ENCODE results near the gene FER. TPM values are rescaled to one million over a fixed set of nuclear protein-coding genes. Genes with fewer than 3 reads are reported as not detected.

FER gene
- total and polyA plus RNA-seq, 2 of the 13 experiments (the other 11 are each of a cell fraction or from before 2014, with no cell fraction given), result 7.9 to 29.0 TPM

DNA sequence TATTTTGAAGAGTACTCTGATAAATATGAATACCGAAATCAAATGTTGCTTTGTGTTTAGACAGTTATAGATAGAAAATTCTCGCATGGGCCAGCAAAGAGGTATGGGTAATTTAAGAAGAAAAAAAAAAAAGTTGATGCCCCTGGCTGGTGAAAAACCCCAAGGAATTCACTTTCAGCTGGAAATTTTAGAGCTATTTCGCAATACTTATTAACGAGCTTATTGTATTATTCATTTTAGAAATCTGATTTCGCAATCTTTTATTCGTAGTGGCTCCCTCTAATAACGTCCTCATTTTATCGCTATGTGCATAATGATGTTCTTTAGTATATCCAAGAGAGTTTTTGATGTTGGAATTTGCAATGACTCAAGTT is 18.5 kb upstream of the FER start:
- no peak overlapping the region for H2AFZ ChIP-seq (ENCODE audit: low read length)
- DNase-seq (ENCODE audit: low spot score), result no peak
- peaks cover 0 to 2% of the 10 kb centered on the region in 2 experiments; a peak in 2 of 5 replicates for H3K27me3 ChIP-seq (ENCODE audit: control insufficient read depth in 1 of 2, insufficient read depth in 2 of 2, low read length in 2 of 2)
- intact Hi-C loops (cut with micrococcal nuclease; ENCODE audit: unreplicated experiment), result loop anchor here (5.0 kb wide), 1 partner anchor 42 kb away; no protein-coding TSS in a partner anchor
- TF ChIP-seq RCOR2 (CRISPR knock-in tag; IDR thresholded peaks at IDR 0.05) (no peak), AGO1 (IDR thresholded peaks at IDR 0.05; ENCODE audit: low read depth, low read length, poor library complexity, severe bottlenecking) (no peak), SP2 (CRISPR knock-in tag; IDR thresholded peaks at IDR 0.05) (no peak), CEBPB (IDR thresholded peaks at IDR 0.05; ENCODE audit: borderline replicate concordance, low read depth, low read length) (peak; percentile 91)
- TF ChIP-seq, protein P1, sequence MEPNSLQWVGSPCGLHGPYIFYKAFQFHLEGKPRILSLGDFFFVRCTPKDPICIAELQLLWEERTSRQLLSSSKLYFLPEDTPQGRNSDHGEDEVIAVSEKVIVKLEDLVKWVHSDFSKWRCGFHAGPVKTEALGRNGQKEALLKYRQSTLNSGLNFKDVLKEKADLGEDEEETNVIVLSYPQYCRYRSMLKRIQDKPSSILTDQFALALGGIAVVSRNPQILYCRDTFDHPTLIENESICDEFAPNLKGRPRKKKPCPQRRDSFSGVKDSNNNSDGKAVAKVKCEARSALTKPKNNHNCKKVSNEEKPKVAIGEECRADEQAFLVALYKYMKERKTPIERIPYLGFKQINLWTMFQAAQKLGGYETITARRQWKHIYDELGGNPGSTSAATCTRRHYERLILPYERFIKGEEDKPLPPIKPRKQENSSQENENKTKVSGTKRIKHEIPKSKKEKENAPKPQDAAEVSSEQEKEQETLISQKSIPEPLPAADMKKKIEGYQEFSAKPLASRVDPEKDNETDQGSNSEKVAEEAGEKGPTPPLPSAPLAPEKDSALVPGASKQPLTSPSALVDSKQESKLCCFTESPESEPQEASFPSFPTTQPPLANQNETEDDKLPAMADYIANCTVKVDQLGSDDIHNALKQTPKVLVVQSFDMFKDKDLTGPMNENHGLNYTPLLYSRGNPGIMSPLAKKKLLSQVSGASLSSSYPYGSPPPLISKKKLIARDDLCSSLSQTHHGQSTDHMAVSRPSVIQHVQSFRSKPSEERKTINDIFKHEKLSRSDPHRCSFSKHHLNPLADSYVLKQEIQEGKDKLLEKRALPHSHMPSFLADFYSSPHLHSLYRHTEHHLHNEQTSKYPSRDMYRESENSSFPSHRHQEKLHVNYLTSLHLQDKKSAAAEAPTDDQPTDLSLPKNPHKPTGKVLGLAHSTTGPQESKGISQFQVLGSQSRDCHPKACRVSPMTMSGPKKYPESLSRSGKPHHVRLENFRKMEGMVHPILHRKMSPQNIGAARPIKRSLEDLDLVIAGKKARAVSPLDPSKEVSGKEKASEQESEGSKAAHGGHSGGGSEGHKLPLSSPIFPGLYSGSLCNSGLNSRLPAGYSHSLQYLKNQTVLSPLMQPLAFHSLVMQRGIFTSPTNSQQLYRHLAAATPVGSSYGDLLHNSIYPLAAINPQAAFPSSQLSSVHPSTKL (CRISPR knock-in tag; IDR thresholded peaks at IDR 0.05), result no peak
- 67% methylated on average over 8 of the region's 8 CpGs for WGBS (ENCODE audit: low lambda C conversion rate)
- CTCF ChIA-PET (ENCODE audit: low intra/inter-chr PET ratio, low total read pairs), result no interaction called here
- no peaks in the 10 kb centered on the region for H3K36me3 ChIP-seq (replicated peaks in 1 of 2; ENCODE audit: control insufficient read depth in 1 of 2, insufficient read depth in 2 of 2, low read length in 2 of 2)
- no TSS peak for BruUV-seq (replicated peaks)
- peaks cover 21% of the 10 kb centered on the region for H3K4me1 ChIP-seq (ENCODE audit: insufficient read depth, low read length)
- H3K27ac ChIP-seq (ENCODE audit: extremely low read length, insufficient read depth, low read length), result no peak overlapping the region
- ATAC-seq, result no peak
- no peak for FAIRE-seq
- no peaks in the 10 kb centered on the region for H3K79me2 ChIP-seq (ENCODE audit: insufficient read depth, low read length)
- POLR2A ChIA-PET, result interaction anchor here (3.2 kb wide), 1 partner anchor 19 kb away, joined by 46 read pairs; the partner anchor contains the start of gene FER
- no peaks in the 10 kb centered on the region for H3K9me3 ChIP-seq (ENCODE audit: low read length)
- no peak overlapping the region for H3K4me2 ChIP-seq (ENCODE audit: low read depth, low read length)
- no peaks in the 10 kb centered on the region for H4K20me1 ChIP-seq (ENCODE audit: insufficient read depth, low read length)
- H3K9ac ChIP-seq (ENCODE audit: insufficient read depth, low read depth, low read length), result no peak overlapping the region
- H3K4me3 ChIP-seq (replicated peaks in 1 of 3; ENCODE audit: insufficient read depth in 1 of 3, low read depth in 2 of 3, low read length in 3 of 3), result no peak overlapping the region
- in situ Hi-C loops (cut with HindIII; ENCODE audit: extremely low pct_ligation_motif_present, low pct_unique_long_range_greater_than_20kb), result no loop called here

All from HepG2 (cell line).